GM18526 (cell line): Measurements from ENCODE around the gene SPIN2B.

ENCODE experiments used
- POLR2A ChIP-seq: IDR thresholded peaks from 3 replicates; pipeline ENCODE4 v1.6.1; 2011; ENCODE audit not compliant: insufficient read length; ENCODE audit errors: extremely low read depth

SPIN2B gene

DNA sequence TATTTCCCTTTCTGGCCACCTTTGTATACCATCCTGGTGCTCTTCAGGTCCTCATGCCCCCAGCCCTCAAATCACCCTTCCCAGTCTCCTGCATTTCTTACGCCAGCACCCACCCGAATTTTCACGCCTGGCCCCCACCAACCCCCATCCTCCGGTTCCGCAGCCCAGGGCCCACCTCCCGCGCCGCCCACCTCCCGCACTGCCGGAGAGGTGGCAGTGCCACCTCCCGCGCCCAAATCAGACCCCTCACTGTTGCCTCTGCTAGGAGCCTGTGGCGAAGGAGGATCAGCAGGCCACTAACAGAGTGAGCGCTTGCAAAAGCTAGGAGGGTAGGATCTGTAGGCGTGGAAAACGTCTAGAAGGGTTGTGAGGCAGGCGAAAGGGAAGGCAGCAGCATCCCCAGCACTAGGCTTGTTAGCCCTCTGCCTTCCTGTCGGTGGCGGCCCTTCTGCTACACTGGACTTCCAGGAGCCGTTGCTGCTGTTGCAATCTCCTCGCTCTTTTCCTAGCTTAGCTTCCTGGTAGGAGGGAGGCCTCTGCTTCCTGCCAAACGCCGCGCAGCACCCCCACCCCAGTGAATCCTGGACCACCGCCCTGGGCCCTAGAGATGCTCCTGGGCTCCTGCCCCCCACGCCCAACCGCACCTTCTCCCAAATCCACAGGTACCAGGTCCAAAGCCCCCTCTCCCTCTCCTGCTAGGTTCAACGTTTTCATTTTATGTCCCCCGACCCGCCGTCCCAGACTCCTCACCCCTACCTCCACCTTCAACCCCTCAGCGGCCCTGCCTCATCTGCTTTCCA lies 51.0 kb downstream of the SPIN2B start:
- TF ChIP-seq POLR2A, result no peak
